ENCODE results near the gene MLX.
"Not testable (repeated sequence)": the region's sequence is repeated elsewhere in the genome, so short reads cannot be mapped to it uniquely, and the experiment has no call there.

The MLX gene

DNA sequence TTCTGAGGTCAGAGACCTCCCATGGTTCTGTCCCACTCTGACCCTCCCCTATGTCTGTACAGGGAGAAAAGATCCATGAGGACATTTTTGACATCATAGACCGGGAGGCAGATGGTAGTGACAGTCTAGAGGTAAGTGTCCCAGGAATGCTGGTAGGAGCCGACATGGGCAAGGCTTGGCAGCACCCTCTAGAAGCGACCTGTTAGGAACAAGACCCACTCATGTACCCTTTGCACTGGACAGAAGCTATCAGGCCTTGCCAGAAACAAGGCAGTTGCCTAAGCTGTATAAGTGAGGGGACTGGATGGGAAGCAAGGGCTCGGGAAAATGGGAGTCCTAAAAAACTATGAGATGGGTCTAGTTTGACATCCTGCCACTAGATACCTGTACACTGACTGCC, 45.1 kb downstream of the MLX start:
- TF ChIP-seq, protein P1, sequence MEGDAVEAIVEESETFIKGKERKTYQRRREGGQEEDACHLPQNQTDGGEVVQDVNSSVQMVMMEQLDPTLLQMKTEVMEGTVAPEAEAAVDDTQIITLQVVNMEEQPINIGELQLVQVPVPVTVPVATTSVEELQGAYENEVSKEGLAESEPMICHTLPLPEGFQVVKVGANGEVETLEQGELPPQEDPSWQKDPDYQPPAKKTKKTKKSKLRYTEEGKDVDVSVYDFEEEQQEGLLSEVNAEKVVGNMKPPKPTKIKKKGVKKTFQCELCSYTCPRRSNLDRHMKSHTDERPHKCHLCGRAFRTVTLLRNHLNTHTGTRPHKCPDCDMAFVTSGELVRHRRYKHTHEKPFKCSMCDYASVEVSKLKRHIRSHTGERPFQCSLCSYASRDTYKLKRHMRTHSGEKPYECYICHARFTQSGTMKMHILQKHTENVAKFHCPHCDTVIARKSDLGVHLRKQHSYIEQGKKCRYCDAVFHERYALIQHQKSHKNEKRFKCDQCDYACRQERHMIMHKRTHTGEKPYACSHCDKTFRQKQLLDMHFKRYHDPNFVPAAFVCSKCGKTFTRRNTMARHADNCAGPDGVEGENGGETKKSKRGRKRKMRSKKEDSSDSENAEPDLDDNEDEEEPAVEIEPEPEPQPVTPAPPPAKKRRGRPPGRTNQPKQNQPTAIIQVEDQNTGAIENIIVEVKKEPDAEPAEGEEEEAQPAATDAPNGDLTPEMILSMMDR (conservative IDR thresholded peaks at IDR 0.05), result no peak
- no peak overlapping the region for H3K27ac ChIP-seq

DNA sequence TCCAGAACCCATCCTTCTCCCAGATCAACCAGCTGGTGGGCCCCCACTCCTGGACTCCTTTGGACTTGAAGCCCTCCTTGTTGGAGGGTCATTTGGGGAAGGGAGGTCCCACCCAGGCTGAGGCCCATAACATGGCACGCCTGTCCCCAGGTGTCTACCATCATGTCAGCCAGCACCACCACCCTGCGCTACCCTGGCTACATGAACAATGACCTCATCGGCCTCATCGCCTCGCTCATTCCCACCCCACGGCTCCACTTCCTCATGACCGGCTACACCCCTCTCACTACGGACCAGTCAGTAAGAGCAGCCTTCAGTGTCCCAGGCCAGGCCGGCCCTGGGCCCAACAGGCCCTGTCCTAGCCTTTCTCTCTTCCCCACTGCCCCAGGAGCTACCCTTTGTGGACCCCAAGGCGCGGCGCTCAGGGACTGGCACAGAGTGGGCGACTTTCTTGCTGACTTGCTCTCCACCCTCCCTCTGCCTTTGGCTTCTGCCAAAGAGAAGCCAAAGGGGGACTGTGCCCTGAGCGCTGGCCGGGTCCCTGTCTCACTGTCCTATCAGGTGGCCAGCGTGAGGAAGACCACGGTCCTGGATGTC, 46.9 kb downstream of the MLX start:
- TF ChIP-seq, protein P1 (conservative IDR thresholded peaks at IDR 0.05), result no peak
- H3K27ac ChIP-seq, result no peak overlapping the region

DNA sequence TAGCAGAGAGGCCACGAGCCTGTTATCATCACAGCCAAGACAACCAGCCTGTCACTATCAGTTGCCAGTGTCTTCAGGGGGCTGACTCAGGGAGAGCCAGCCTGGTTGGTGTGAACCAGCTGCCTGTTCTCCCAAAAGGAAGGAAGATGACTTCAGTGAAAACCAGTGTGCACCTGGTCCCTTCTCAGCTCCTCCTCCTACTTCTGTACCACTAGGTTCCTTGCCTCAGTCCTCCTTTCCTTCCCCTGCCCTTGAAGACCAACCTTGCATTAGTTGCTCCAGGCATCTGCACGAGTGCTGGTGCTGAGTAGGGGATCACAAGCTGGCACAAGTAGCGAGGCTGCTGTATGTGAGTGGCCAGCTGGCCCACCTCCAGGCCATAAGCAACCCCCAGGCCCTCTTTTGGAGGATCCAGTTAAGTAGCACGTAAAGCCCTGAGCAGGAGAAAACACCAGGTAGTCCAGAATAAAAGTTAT, 51.1 kb downstream of the MLX start:
- TF ChIP-seq, protein P1 (conservative IDR thresholded peaks at IDR 0.05), result no peak
- H3K27ac ChIP-seq, result no peak overlapping the region

DNA sequence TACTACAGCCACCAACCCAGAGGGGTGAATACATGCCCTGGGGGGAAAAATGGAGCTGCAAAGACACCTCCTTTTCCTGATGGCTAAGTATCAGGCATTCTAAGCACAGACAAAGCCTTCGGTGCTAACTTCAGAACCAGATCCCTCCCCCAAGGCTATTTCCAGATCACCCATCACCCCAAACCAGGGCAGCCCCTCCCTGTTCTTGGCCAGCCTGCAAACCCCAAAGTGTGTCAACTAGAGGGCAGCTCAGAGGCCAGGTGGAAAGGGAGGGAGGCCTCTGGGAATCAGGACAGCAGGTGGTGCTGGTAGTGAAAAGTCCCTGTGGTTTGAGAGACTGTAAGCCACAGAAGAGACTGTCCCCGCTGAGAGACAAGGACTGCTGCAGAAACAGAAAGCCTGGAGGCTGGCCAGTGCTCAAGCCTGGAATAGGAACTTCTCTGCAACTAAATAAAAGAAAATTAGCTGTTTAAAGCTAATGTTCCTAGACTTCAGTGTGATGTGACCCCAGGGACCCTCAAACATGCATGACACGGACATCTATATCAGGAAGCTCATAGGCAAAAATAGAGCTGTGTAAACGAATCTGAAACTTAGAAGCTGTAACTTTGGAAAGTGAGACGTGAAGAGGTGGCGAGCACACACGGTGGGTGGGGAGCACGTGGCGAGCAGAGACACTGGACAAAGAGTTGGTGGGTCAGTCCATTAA, 51.7 kb downstream of the MLX start:
- TF ChIP-seq, protein P1 (conservative IDR thresholded peaks at IDR 0.05), result no peak
- no peak overlapping the region for H3K27ac ChIP-seq

DNA sequence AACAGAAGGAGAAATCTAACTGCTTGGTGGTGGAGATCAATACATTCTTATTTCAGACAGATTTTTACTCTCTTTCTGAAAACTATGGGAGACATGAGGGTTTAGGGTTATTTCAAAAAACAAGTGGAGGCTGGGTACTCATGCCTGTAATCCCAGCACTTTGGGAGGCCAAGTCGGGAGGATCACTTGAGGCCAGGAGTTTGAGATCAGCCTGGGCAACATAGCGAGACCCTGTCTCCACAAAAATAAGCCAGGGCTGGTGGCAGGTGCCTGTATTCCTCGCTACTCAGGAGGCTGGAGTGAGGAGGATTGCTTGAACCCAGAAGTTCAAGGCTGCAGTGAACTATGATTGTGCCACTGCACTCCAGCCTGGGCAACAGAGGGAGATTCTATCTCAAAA, 55.1 kb downstream of the MLX start:
- H3K27ac ChIP-seq, result not testable (repeated sequence)
